K562 (cell line): ENCODE data around the gene ALG5. TPM values are rescaled to one million over a fixed set of nuclear protein-coding genes. Genes with fewer than 3 reads are reported as not detected.

Source experiments
- ATAC-seq: fragments of 200-7000 bp; cut with Tn5 transposase; 3 replicates; pipeline ENCODE4 v1.9.1; 2020; ENCODE audit warnings: moderate library complexity
- BruUV-seq: library from RNA; stranded (reverse); fragments of 400-500 nt; replicated peaks from 2 replicates; lab custom pipeline; 2021; lab: Mats Ljungman, UMichigan
- CTCF ChIA-PET: fragments of 300-600 bp; formaldehyde crosslinking; extraction: SDS; loops from one replicate; lab custom pipeline; 2021; ENCODE audit warnings: low intra/inter-chr PET ratio; lab: Yijun Ruan, JAX
- POLR2A ChIA-PET: fragments of 300-600, 350-650 bp; sonication (Branson Sonifier 250); formaldehyde crosslinking; extraction: SDS; loops from one replicate; lab custom pipeline; 2021; ENCODE audit warnings: antibody characterized with exemption, inconsistent platforms; lab: Yijun Ruan, JAX
- DNase-seq, 4 experiments: peaks; one replicate each; pipeline versions ENCODE4 v3.0.0 to v3.0.0-alpha.2; 2011 to 2018; ENCODE audit warnings: low spot score in 3 of 4, mixed read lengths in 3 of 4; ENCODE audit errors: extremely low read depth in 1 of 4
- FAIRE-seq: peaks from 2 replicates; lab custom pipeline; 2011; peaks lifted over from hg19 to GRCh38; lab: Jason Lieb, UNC
- H2AFZ ChIP-seq: 2 replicates; pipeline ENCODE4 v1.6.0; 2011; ENCODE audit warnings: low read depth, low read length, control low read depth, inconsistent platforms
- H3K27ac ChIP-seq: fragments of 200-600 bp; 3 replicates; pipeline ENCODE4 v1.8.0; 2011; ENCODE audit warnings: low read depth, mild to moderate bottlenecking, control low read depth, inconsistent platforms, low read length, moderate library complexity, mixed read lengths; ENCODE audit errors: extremely low read depth
- H3K27me3 ChIP-seq, 2 experiments: fragments of 300-600 bp in 1 of 2; 2 replicates in 1 of 2; 3 replicates in 1 of 2; pipeline versions ENCODE4 v1.6.0 to v1.8.0; 2011; ENCODE audit warnings: inconsistent platforms in 2 of 2, low read length in 2 of 2, mild to moderate bottlenecking in 1 of 2, mixed read lengths in 1 of 2, moderate library complexity in 1 of 2; ENCODE audit not compliant: control insufficient read depth in 2 of 2, insufficient read depth in 2 of 2
- H3K36me3 ChIP-seq: fragments of 300-600 bp; 3 replicates; pipeline ENCODE4 v1.8.0; 2011; ENCODE audit warnings: mild to moderate bottlenecking, low read length, inconsistent platforms; ENCODE audit not compliant: control insufficient read depth, insufficient read depth
- H3K4me1 ChIP-seq, 2 experiments: fragments of 200-600 bp in 1 of 2; replicated peaks in 1 of 2; 2 replicates in 1 of 2; 3 replicates in 1 of 2; pipeline versions ENCODE4 v1.5.1 to v1.8.0; 2011; ENCODE audit warnings: inconsistent platforms in 2 of 2, low read length in 2 of 2, mild to moderate bottlenecking in 1 of 2, mixed read lengths in 1 of 2, moderate library complexity in 1 of 2; ENCODE audit not compliant: control insufficient read depth in 2 of 2, insufficient read depth in 2 of 2
- H3K4me2 ChIP-seq: 2 replicates; pipeline ENCODE4 v1.6.1; 2011; ENCODE audit warnings: low read length, control low read depth, inconsistent platforms, mixed read lengths; ENCODE audit not compliant: insufficient read depth
- H3K4me3 ChIP-seq: fragments of 200-600 bp; sonication (generic), shearing (Covaris generic); 2 replicates; pipeline ENCODE4 v1.5.1; 2016; ENCODE audit warnings: control low read depth, inconsistent platforms
- H3K79me2 ChIP-seq: fragments of 200-600 bp; 3 replicates; pipeline ENCODE4 v1.8.0; 2011; ENCODE audit warnings: low read length, inconsistent platforms; ENCODE audit not compliant: control insufficient read depth, insufficient read depth
- H3K9ac ChIP-seq, 2 experiments: 2 replicates each; pipeline versions ENCODE4 v1.6.0 to v1.6.1; 2011; ENCODE audit warnings: low read depth in 2 of 2, low read length in 2 of 2, control low read depth in 1 of 2, inconsistent platforms in 1 of 2, mild to moderate bottlenecking in 1 of 2, mixed read lengths in 1 of 2; ENCODE audit not compliant: insufficient read depth in 1 of 2
- H3K9me1 ChIP-seq: one replicate; pipeline ENCODE4 v1.6.0; 2011; ENCODE audit warnings: inconsistent platforms, mild to moderate bottlenecking, low read length, moderate library complexity; ENCODE audit not compliant: control insufficient read depth, insufficient read depth
- H3K9me3 ChIP-seq: replicated peaks from 2 replicates; pipeline ENCODE4 v1.5.1; 2011; ENCODE audit warnings: low read depth, low read length, inconsistent platforms; ENCODE audit not compliant: control insufficient read depth, insufficient read depth
- H4K20me1 ChIP-seq: replicated peaks from 2 replicates; pipeline ENCODE4 v1.6.1; 2011; ENCODE audit warnings: low read length, inconsistent platforms, mixed read lengths; ENCODE audit not compliant: control insufficient read depth, insufficient read depth
- CREB5 ChIP-seq: fragments of 250-450 bp; sonication (Bioruptor Pico); IDR thresholded peaks from 2 replicates; pipeline ENCODE4 v1.5.0; 2020; ENCODE audit warnings: mild to moderate bottlenecking
- CSDE1 ChIP-seq, 2 experiments: fragments of 450-650 bp; IDR thresholded peaks; 2 replicates each; pipeline ENCODE4 v1.6.1; 2016; ENCODE audit warnings: mild to moderate bottlenecking in 1 of 2
- HMGN3 ChIP-seq: IDR thresholded peaks from 2 replicates; pipeline ENCODE4 v1.6.1; 2011; ENCODE audit warnings: borderline replicate concordance, low read depth, mild to moderate bottlenecking, mixed read lengths, low read length; ENCODE audit not compliant: insufficient read length; ENCODE audit errors: extremely low read depth
- HOXB6 ChIP-seq: fragments of 250-450 bp; sonication (Bioruptor Pico); IDR thresholded peaks from 2 replicates; pipeline ENCODE4 v1.5.1; 2022; ENCODE audit warnings: mild to moderate bottlenecking, borderline replicate concordance
- MAX ChIP-seq: sonication (generic); formaldehyde crosslinking; IDR thresholded peaks from 2 replicates; pipeline ENCODE4 v1.9.0; 2022; ENCODE audit warnings: mild to moderate bottlenecking, missing genetic modification reagents
- NRF1 ChIP-seq, 2 experiments: fragments of 450-650 bp; IDR thresholded peaks in 1 of 2; conservative IDR thresholded peaks in 1 of 2; 2 replicates each; pipeline ENCODE4 v1.6.1; 2014; ENCODE audit warnings: mild to moderate bottlenecking in 2 of 2
- POLR2AphosphoS5 ChIP-seq: IDR thresholded peaks from 2 replicates; pipeline ENCODE4 v1.6.1; 2011; ENCODE audit warnings: mild to moderate bottlenecking, low read depth, low read length, moderate library complexity; ENCODE audit not compliant: control insufficient read depth, insufficient read depth
- POLR2B ChIP-seq: fragments of 450-650 bp; IDR thresholded peaks from 2 replicates; pipeline ENCODE4 v1.6.1; 2018; ENCODE audit warnings: low read depth; ENCODE audit not compliant: partially characterized antibody
- STAT6 ChIP-seq: sonication (generic); formaldehyde crosslinking; IDR thresholded peaks from 2 replicates; pipeline ENCODE4 v1.8.1; 2023; ENCODE audit warnings: mild to moderate bottlenecking, missing genetic modification reagents
- TFE3 ChIP-seq: fragments of 450-650 bp; formaldehyde crosslinking; IDR thresholded peaks from 2 replicates; pipeline ENCODE4 v1.4.0; 2020; ENCODE audit warnings: mild to moderate bottlenecking, mixed read lengths
- ZBTB43 ChIP-seq: sonication (generic); formaldehyde crosslinking; IDR thresholded peaks from 2 replicates; pipeline ENCODE4 v1.8.0; 2023; ENCODE audit warnings: mild to moderate bottlenecking, missing genetic modification reagents
- ZEB2 ChIP-seq: fragments of 450-650 bp; IDR thresholded peaks from 2 replicates; pipeline ENCODE4 v1.6.1; 2016
- ZNF584 ChIP-seq: fragments of 200-800 bp; sonication (Bioruptor generic); IDR thresholded peaks from 2 replicates; pipeline ENCODE4 v1.6.1; 2016; ENCODE audit warnings: low read depth, mild to moderate bottlenecking, missing genetic modification characterization, missing compliant biosample characterization
- in situ Hi-C: fragments of 300-500 bp; cut with MboI; formaldehyde crosslinking; loops from 4 replicates; pipeline ENCODE4 v1.15.0; 2018; ENCODE audit warnings: inconsistent platforms, mixed read lengths
- intact Hi-C: fragments of 100-400 bp; cut with micrococcal nuclease; formaldehyde crosslinking; loops from 2 replicates; pipeline ENCODE4 v1.14.2; 2022
- polyA plus RNA-seq, 8 experiments: library from polyadenylated mRNA; depleted of rRNA in 4 of 8; stranded (reverse) in 5 of 8; unstranded in 3 of 8; fragments of >200 nt; fragmentation: Nextera tagmentation in 2 of 8; fragmentation: Illumina TruSeq in 1 of 8; extraction: Ambion mirVana in 2 of 8; extraction: Trizol in 1 of 8; gene quantifications; 2 replicates each; pipeline versions ENCODE4 v1.2.1 to v1.2.3, GENCODE V29; 2011 to 2014; ENCODE audit warnings: inconsistent platforms in 1 of 8, missing spikeins in 1 of 8
- total RNA-seq, 7 experiments: library from RNA; depleted of rRNA in 6 of 7; stranded (reverse); fragments of >200 nt in 6 of 7; fragmentation: Illumina TruSeq in 2 of 7; extraction: Trizol in 2 of 7; gene quantifications; 2 replicates each; pipeline versions ENCODE4 v1.2.1 to v1.2.3, GENCODE V29; 2011 to 2021; ENCODE audit warnings: low replicate concordance in 1 of 7

The ALG5 gene
- total and polyA plus RNA-seq, 9 of the 15 experiments (the other 6 are each of a cell fraction or from before 2014, with no cell fraction given) = 33.6 to 80.5 (median 48.2) TPM

- BruUV-seq = no TSS peak
- no peak overlapping the region for H3K27ac ChIP-seq
- no peak for FAIRE-seq
Observed at GRCh38 chr13:36913463-36913862, 85.7 kb downstream of the ALG5 start.

More at GRCh38 chr13:36913463-36913862, 85.7 kb downstream of the ALG5 start:
- Histone ChIP-seq H3K27me3 (peaks cover 11 to 16% of the 10 kb centered on the region in 2 experiments), H3K79me2 (no peaks in the 10 kb centered on the region), H3K36me3 (no peaks in the 10 kb centered on the region), H3K4me1 (no peaks in the 10 kb centered on the region), H3K9me1 (no peaks in the 10 kb centered on the region), H3K4me2 (no peak overlapping the region), H2AFZ (no peak overlapping the region), H3K9me3 (no peaks in the 10 kb centered on the region), H3K9ac (no peak overlapping the region), H3K4me3 (no peak overlapping the region), H4K20me1 (no peaks in the 10 kb centered on the region)
- in situ Hi-C loops = no loop called here
- POLR2A ChIA-PET = no interaction called here
- intact Hi-C loops = no loop called here
- TF ChIP-seq HOXB6 (CRISPR knock-in tag) (no peak), ZNF584 (CRISPR knock-in tag) (no peak), HMGN3 (no peak), CSDE1 (IDR thresholded peaks at IDR 0.05) (no peak), NRF1 (conservative IDR thresholded peaks at IDR 0.05 in 1 of 2, IDR thresholded peaks at IDR 0.05 in 1 of 2) (no peak), MAX (CRISPR knock-in tag) (no peak), TFE3 (CRISPR knock-in tag) (no peak), STAT6 (CRISPR knock-in tag) (no peak), POLR2AphosphoS5 (no peak), ZBTB43 (CRISPR knock-in tag) (no peak), POLR2B (no peak), CREB5 (no peak), ZEB2 (no peak)
- CTCF ChIA-PET = no interaction called here
- no peak for DNase-seq
- ATAC-seq = no peak
